GM20000 (cell line): Measurements from ENCODE around the gene LONP1.

Experiments
- DNase-seq: peaks from one replicate; pipeline ENCODE4 v3.0.0; 2012; ENCODE audit warnings: low spot score
- CTCF ChIP-seq: IDR thresholded peaks from 2 replicates; pipeline ENCODE4 v1.5.1; 2012; ENCODE audit warnings: mild to moderate bottlenecking, control low read depth; ENCODE audit errors: extremely low read depth, missing control alignments

Gene LONP1

GRCh38 chr19:5663904-5664303, 56.0 kb downstream of the LONP1 start:
- no peak for TF ChIP-seq CTCF
- no peak for DNase-seq

GRCh38 chr19:5661483-5661882, 58.5 kb downstream of the LONP1 start:
- TF ChIP-seq CTCF: no peak
- no peak for DNase-seq

- no peak for DNase-seq
- TF ChIP-seq CTCF: no peak
Measured at GRCh38 chr19:5655412-5655811, 64.5 kb downstream of the LONP1 start.

- TF ChIP-seq CTCF: no peak
- DNase-seq: no peak
Measured at GRCh38 chr19:5654931-5655330, 65.0 kb downstream of the LONP1 start.

- no peak for TF ChIP-seq CTCF
- no peak for DNase-seq
Measured at GRCh38 chr19:5652261-5652660, 67.7 kb downstream of the LONP1 start.

GRCh38 chr19:5651361-5651760, 68.6 kb downstream of the LONP1 start:
- no peak for TF ChIP-seq CTCF
- DNase-seq: no peak

GRCh38 chr19:5648464-5648863, 71.5 kb downstream of the LONP1 start:
- no peak for TF ChIP-seq CTCF

GRCh38 chr19:5646703-5647102, 73.2 kb downstream of the LONP1 start:
- DNase-seq: no peak
- no peak for TF ChIP-seq CTCF

More at GRCh38 chr19:5648464-5648863, 71.5 kb downstream of the LONP1 start:
- no peak for DNase-seq
